ENCODE results near the gene ADIPOQ. TPM values are rescaled to one million over a fixed set of nuclear protein-coding genes. Genes with fewer than 3 reads are reported as not detected.
"Not testable (repeated sequence)": the region's sequence is repeated elsewhere in the genome, so short reads cannot be mapped to it uniquely, and the experiment has no call there.

The ADIPOQ gene
- total RNA-seq, 4 donors from 2014 or later: 0.38 to 5.8 (median 0.61) TPM

GRCh38 chr3:186896006-186896405, 53.5 kb downstream of the ADIPOQ start:
- TF ChIP-seq, protein P1, sequence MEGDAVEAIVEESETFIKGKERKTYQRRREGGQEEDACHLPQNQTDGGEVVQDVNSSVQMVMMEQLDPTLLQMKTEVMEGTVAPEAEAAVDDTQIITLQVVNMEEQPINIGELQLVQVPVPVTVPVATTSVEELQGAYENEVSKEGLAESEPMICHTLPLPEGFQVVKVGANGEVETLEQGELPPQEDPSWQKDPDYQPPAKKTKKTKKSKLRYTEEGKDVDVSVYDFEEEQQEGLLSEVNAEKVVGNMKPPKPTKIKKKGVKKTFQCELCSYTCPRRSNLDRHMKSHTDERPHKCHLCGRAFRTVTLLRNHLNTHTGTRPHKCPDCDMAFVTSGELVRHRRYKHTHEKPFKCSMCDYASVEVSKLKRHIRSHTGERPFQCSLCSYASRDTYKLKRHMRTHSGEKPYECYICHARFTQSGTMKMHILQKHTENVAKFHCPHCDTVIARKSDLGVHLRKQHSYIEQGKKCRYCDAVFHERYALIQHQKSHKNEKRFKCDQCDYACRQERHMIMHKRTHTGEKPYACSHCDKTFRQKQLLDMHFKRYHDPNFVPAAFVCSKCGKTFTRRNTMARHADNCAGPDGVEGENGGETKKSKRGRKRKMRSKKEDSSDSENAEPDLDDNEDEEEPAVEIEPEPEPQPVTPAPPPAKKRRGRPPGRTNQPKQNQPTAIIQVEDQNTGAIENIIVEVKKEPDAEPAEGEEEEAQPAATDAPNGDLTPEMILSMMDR (IDR thresholded peaks at IDR 0.05): no peak
- no peak for TF ChIP-seq POLR2A (IDR thresholded peaks at IDR 0.05)
- no peaks in the 10 kb centered on the region for H3K9me3 ChIP-seq

DNA sequence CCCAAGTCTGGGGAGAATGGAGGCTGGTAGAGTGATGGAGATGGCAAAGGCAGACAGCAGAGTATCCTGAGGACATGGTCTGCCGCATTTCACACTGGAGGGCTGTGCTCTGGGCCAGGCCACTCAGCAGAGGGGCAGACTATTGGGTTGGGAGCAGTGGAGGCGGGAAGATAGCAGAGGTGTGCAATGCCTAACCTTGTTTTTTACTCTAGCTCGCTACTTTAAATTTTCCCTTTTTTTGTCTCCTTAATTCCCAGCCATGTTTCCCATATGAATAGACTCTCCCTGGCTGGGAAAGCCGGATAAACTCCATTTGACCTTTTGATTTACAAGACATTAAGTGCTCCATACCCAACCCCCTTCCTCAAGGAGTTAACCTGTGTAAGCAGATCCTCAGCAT, 54.4 kb downstream of the ADIPOQ start:
- no peak for DNase-seq
- TF ChIP-seq POLR2A (IDR thresholded peaks at IDR 0.05): no peak
- TF ChIP-seq, protein P1 (IDR thresholded peaks at IDR 0.05): no peak
- Histone ChIP-seq H3K36me3 (no peaks in the 10 kb centered on the region), H3K4me3 (no peak overlapping the region), H3K4me1 (no peaks in the 10 kb centered on the region), H3K9me3 (no peaks in the 10 kb centered on the region), H3K27me3 (no peaks in the 10 kb centered on the region), H3K27ac (no peak overlapping the region)

More at GRCh38 chr3:186896006-186896405, 53.5 kb downstream of the ADIPOQ start:
- H3K36me3 ChIP-seq: no peaks in the 10 kb centered on the region
- H3K27me3 ChIP-seq: no peaks in the 10 kb centered on the region
- no peak for DNase-seq
- H3K4me3 ChIP-seq: no peak overlapping the region
- no peaks in the 10 kb centered on the region for H3K4me1 ChIP-seq
- H3K27ac ChIP-seq: no peak overlapping the region

GRCh38 chr3:186901135-186901734, 58.7 kb downstream of the ADIPOQ start:
- H3K4me1 ChIP-seq: no peaks in the 10 kb centered on the region
- DNase-seq: no peak
- no peak overlapping the region for H3K4me3 ChIP-seq
- H3K27ac ChIP-seq: no peak overlapping the region
- no peaks in the 10 kb centered on the region for H3K36me3 ChIP-seq
- H3K9me3 ChIP-seq: no peaks in the 10 kb centered on the region
- no peak for TF ChIP-seq POLR2A (IDR thresholded peaks at IDR 0.05)
- TF ChIP-seq, protein P1 (IDR thresholded peaks at IDR 0.05): no peak
- no peaks in the 10 kb centered on the region for H3K27me3 ChIP-seq

DNA sequence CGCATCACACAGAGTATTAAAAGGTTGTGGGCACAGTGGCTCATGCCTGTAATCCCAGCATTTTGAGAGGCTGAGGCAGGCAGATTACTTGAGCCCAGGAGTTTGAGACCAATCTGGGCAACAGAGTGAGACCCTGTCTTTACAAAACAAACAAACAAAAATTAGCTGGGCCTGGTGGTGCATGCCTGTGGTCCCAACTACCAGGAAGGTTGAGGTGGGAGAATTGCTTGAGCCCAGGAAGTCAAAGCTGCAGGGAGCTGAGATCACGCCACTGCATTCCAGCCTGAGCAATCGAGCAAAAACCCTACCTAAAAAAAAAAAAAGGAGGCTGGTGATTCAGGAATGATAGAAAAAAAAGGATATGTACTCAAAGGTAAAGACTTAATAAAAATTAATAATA, 59.6 kb downstream of the ADIPOQ start:
- Histone ChIP-seq H3K4me3 (no peak overlapping the region), H3K36me3 (no peaks in the 10 kb centered on the region), H3K4me1 (no peaks in the 10 kb centered on the region), H3K27ac (no peak overlapping the region), H3K27me3 (no peaks in the 10 kb centered on the region), H3K9me3 (no peaks in the 10 kb centered on the region)
- DNase-seq: no peak
- TF ChIP-seq POLR2A (IDR thresholded peaks at IDR 0.05): no peak
- TF ChIP-seq, protein P1 (IDR thresholded peaks at IDR 0.05): no peak

- H3K27me3 ChIP-seq: no peaks in the 10 kb centered on the region
Measured at GRCh38 chr3:186902713-186903112, 60.2 kb downstream of the ADIPOQ start.

DNA sequence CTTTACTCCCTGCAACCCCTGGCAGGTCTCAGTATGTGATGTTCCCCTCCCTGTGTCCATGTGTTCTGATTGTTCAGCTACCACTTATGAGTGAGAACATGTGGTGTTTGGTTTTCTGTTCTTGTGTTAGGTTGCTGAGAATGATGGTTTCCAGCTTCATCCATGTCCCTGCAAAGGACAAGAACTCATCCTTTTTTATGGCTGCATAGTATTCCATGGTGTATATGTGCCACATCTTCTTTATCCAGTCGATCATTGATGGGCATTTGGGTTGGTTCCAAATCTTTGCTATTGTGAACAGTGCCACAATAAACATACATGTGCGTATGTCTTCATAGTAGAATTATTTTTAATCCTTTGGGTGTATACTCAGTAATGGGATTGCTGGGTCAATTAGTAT, 61.2 kb downstream of the ADIPOQ start:
- H3K36me3 ChIP-seq, DNase-seq, H3K27me3 ChIP-seq, H3K9me3 ChIP-seq, H3K27ac ChIP-seq, H3K4me3 ChIP-seq, H3K4me1 ChIP-seq: not testable (repeated sequence)

More at GRCh38 chr3:186902713-186903112, 60.2 kb downstream of the ADIPOQ start:
- no peak for TF ChIP-seq POLR2A (IDR thresholded peaks at IDR 0.05)
- TF ChIP-seq, protein P1 (IDR thresholded peaks at IDR 0.05): no peak
- DNase-seq: no peak
- no peak overlapping the region for H3K4me3 ChIP-seq
- no peaks in the 10 kb centered on the region for H3K9me3 ChIP-seq
- no peaks in the 10 kb centered on the region for H3K4me1 ChIP-seq
- no peak overlapping the region for H3K27ac ChIP-seq
- no peaks in the 10 kb centered on the region for H3K36me3 ChIP-seq

GRCh38 chr3:186907075-186907474, 64.6 kb downstream of the ADIPOQ start:
- not testable (repeated sequence) for DNase-seq, H3K9me3 ChIP-seq, H3K4me3 ChIP-seq, H3K27me3 ChIP-seq, H3K36me3 ChIP-seq, H3K27ac ChIP-seq
- peaks cover 0 to 12% (median 3%) of the 10 kb centered on the region in 4 donors for H3K4me1 ChIP-seq

Measured in Peyer's patch (tissue), 4 donors.